ENCODE results near the gene IKZF5.

The IKZF5 gene, protein sequence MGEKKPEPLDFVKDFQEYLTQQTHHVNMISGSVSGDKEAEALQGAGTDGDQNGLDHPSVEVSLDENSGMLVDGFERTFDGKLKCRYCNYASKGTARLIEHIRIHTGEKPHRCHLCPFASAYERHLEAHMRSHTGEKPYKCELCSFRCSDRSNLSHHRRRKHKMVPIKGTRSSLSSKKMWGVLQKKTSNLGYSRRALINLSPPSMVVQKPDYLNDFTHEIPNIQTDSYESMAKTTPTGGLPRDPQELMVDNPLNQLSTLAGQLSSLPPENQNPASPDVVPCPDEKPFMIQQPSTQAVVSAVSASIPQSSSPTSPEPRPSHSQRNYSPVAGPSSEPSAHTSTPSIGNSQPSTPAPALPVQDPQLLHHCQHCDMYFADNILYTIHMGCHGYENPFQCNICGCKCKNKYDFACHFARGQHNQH

DNA sequence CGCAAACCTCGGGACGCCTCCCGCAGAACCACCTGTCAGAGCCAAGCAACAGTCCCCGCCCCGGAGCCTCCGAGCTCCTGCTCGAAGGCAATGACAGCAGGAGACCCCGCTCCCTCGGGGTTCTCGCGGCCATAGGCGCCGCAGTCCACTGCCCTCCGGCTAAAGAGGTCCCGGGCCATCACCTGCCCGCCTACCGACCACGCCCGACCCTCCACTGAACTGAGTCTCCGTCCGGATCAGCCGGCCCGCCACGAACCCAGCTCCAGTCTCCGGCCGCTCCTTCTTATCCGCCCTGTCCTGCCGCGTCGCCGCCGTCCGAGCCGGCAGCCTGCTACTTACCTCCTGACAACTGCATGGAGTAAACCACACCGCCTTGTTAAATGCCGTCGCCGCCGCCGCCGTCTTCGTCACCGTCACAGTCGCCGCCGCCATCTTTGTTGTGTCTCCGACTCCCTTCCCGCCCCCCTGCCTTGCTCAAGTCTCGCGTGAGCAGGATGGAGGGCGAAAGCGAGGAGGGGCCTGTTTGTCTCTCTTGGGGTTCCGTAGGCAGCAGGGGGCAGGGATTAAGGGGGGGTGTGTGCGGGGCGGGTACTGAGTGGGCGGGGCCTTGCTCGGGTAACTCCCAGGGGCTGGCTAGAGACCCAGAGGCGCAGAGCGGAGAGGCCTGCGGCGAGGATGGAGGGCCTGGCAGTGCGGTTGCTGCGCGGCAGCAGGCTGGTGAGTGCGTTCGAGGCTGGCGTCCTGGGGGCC is at the start of gene IKZF5, which contains the start of gene ACADSB:
TSS of gene IKZF5 (minus strand) at position 441 of the 750 bp plus-strand sequence. CDS start 10,170 bp downstream, outside the sequence.
TSS of gene ACADSB (plus strand) at position 652 of the 750 bp plus-strand sequence. CDS start at position 676, 24 bp downstream.
- no peaks in the 10 kb centered on the region for H3K27me3 ChIP-seq
- peaks cover 8% of the 10 kb centered on the region for H3K36me3 ChIP-seq
- H3K4me1 ChIP-seq (ENCODE audit: control insufficient read depth in 1 of 2, insufficient read depth in 1 of 2, low read depth in 1 of 2, low read length in 1 of 2) = peaks cover 24% of the 10 kb centered on the region in 2 experiments
- H3K4me3 ChIP-seq (ENCODE audit: low read depth in 1 of 2, low read length in 1 of 2) = peak within 1 kb of the TSS; percentile 91 to 94
- TF ChIP-seq, protein P1, sequence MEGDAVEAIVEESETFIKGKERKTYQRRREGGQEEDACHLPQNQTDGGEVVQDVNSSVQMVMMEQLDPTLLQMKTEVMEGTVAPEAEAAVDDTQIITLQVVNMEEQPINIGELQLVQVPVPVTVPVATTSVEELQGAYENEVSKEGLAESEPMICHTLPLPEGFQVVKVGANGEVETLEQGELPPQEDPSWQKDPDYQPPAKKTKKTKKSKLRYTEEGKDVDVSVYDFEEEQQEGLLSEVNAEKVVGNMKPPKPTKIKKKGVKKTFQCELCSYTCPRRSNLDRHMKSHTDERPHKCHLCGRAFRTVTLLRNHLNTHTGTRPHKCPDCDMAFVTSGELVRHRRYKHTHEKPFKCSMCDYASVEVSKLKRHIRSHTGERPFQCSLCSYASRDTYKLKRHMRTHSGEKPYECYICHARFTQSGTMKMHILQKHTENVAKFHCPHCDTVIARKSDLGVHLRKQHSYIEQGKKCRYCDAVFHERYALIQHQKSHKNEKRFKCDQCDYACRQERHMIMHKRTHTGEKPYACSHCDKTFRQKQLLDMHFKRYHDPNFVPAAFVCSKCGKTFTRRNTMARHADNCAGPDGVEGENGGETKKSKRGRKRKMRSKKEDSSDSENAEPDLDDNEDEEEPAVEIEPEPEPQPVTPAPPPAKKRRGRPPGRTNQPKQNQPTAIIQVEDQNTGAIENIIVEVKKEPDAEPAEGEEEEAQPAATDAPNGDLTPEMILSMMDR (IDR thresholded peaks at IDR 0.05) = peak; percentile 53
- no peaks in the 10 kb centered on the region for H3K9me3 ChIP-seq
- peak within 1 kb of the TSS; percentile 95 for H3K27ac ChIP-seq

DNA sequence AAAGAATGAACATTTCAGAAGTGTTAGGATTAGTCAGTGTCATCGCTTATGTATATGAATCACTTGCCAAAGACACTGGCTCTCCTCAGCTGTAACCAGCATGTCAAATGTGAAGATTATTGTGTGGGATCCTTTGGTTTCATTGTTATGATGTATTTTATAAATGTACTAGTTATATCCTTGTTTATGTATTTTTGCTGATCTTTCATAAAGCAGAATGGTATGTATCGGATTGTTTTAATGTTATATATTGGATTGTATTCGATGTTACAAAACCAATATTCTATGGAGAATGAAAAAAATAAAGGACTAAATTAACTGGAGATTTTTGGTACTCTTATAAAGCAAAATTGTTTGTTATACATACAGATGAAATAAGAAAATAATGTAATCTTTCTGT is 49.4 kb upstream of the IKZF5 start:
- H3K36me3 ChIP-seq = no peaks in the 10 kb centered on the region
- no peak overlapping the region for H3K4me3 ChIP-seq (ENCODE audit: low read depth in 1 of 2, low read length in 1 of 2)
- no peaks in the 10 kb centered on the region for H3K27me3 ChIP-seq
- H3K9me3 ChIP-seq = no peaks in the 10 kb centered on the region
- TF ChIP-seq, protein P1 (IDR thresholded peaks at IDR 0.05) = no peak
- H3K27ac ChIP-seq = no peak overlapping the region
- no peaks in the 10 kb centered on the region for H3K4me1 ChIP-seq (ENCODE audit: control insufficient read depth in 1 of 2, insufficient read depth in 1 of 2, low read depth in 1 of 2, low read length in 1 of 2)

DNA sequence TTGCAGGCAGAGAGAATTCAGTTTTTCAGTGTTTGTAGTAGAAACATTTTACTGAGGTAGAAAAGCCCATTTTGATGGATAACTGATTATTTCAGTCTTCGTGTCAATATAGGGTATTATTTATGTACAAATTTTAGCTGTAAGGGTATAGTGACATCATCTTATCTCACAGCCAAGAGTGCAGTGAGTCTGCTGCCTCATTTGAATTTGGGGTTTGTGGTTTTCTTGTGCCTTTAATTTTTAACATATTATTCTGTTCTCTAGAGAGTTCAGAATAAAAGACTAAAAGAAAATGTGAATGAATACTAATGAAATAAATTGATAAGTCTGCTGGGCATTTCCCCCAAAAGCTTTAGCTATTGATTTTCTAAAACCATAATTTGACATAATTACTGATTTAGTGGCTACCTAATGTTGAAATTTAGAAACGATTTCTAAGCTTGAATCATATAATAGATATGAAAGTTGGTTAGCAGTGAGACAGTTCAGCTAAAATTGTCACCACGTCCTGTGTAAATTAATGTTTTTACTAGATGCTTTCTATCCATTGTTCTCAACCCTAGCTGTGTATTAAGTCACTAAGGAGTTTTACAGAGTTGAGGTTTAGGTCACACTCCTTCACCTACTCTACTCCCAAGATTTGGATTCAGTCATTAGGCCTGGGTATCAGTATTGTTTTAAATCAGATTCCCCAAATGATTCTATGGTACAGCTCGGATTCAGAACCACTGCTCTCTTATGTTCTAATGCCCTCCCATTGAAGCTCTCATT is 37.6 kb upstream of the IKZF5 start:
- H3K4me1 ChIP-seq (ENCODE audit: control insufficient read depth in 1 of 2, insufficient read depth in 1 of 2, low read depth in 1 of 2, low read length in 1 of 2) = no peaks in the 10 kb centered on the region
- H3K9me3 ChIP-seq = no peaks in the 10 kb centered on the region
- H3K27me3 ChIP-seq = no peaks in the 10 kb centered on the region

DNA sequence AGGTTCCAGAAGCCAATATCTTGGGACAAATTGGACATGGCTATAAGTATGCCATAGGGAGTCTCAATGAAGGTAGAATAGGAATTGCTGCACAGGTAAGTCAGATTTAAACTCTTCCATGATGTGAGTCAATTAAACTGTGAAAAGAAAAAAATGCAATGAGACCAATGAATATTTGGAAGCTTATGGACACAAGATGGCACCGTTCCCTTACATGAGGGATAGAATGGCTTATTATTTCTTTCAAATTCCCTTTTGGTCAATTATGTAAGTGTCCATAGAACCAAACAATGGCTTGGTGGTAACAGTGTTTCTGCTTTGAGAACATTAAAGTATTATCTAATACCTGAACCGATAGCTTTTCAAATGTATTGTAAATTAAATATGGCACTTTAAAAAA is 35.8 kb upstream of the IKZF5 start:
- H3K4me3 ChIP-seq (ENCODE audit: low read depth in 1 of 2, low read length in 1 of 2) = no peak overlapping the region
- no peak overlapping the region for H3K27ac ChIP-seq
- peaks cover 12% of the 10 kb centered on the region for H3K36me3 ChIP-seq
- H3K9me3 ChIP-seq = no peaks in the 10 kb centered on the region
- TF ChIP-seq, protein P1 (IDR thresholded peaks at IDR 0.05) = no peak
- no peaks in the 10 kb centered on the region for H3K27me3 ChIP-seq
- peaks cover 0 to under 1% of the 10 kb centered on the region in 2 experiments for H3K4me1 ChIP-seq (ENCODE audit: control insufficient read depth in 1 of 2, insufficient read depth in 1 of 2, low read depth in 1 of 2, low read length in 1 of 2)

More for the DNA sequence above, 37.6 kb upstream of the IKZF5 start:
- Histone ChIP-seq H3K36me3 (peaks cover 12% of the 10 kb centered on the region), H3K27ac (no peak overlapping the region), H3K4me3 (ENCODE audit: low read depth in 1 of 2, low read length in 1 of 2) (no peak overlapping the region)
- TF ChIP-seq, protein P1 (IDR thresholded peaks at IDR 0.05) = no peak

DNA sequence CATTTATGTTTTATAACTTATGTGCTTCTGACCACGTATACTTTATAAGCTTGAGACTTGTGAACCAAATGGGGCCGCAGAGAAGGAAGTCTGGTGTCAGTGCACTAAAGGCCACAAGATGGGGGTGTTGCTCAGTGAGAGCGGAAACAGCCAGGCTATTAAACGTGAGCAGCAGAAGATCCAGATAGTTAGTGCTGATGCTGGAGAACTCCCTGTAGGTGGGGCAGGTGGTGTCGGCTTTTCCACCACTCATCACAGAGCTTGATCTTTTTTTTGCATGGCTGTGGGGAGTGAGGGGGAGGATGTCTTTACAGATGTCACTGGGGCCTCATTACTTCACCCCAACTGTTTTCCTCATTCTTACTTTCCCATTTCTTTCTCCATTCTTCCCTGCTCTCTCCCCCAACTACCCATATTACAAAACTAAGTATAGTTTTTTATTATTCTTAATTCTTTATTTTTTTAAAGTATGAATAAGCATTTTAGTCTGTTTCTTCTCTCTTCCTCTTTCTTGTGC is 34.9 kb upstream of the IKZF5 start:
- H3K27me3 ChIP-seq = no peaks in the 10 kb centered on the region
- peaks cover 12% of the 10 kb centered on the region for H3K36me3 ChIP-seq

More for the DNA sequence above, 34.9 kb upstream of the IKZF5 start:
- no peak overlapping the region for H3K27ac ChIP-seq
- TF ChIP-seq, protein P1 (IDR thresholded peaks at IDR 0.05) = no peak
- no peaks in the 10 kb centered on the region for H3K9me3 ChIP-seq
- no peak overlapping the region for H3K4me3 ChIP-seq (ENCODE audit: low read depth in 1 of 2, low read length in 1 of 2)
- H3K4me1 ChIP-seq (ENCODE audit: control insufficient read depth in 1 of 2, insufficient read depth in 1 of 2, low read depth in 1 of 2, low read length in 1 of 2) = peaks cover 0 to 7% of the 10 kb centered on the region in 2 experiments
